ENCODE measurements around the gene MAPK7.

MAPK7 gene

DNA sequence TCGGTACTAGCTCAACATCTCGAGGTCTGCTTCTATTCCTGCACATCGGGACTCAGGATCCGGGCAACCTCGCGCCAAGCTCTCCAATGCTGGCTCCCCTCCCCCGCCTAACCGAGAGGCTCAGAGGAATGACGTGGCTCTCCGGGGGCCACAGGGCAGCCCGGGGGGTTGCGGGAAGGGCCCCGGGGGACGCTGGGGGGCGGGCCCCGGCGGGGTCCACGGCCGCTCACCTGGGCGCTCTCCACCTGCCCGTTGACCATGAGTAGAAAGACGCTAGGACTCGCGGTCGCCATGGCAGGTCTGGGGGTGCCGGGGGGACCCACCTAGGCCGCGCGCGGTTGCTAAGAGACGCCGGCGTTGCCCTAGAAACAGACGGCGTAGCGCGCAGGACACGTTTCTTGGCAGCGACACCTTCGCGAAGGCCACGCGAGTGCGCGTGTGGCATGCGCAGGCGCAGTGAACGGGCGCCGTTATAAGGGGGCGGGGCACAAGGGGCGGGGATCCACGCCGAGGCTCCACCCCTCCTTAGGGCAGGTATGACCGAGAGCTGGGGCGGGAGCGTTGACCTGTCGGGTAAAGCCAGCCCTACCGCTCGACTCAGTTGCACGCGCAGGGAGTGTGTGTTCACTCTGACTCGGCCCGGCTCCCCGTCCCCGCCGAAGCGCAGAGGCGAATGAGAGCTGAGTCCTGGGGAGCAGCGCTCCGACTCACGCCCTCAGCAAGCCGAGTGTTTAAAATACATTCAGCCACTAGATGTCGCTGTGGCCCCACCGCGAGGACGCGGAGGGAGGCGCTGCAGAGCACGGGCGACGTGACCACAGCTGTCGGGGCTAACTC, 15.8 kb upstream of the MAPK7 start, which contains the start of gene B9D1:
Gene B9D1, minus strand, starts transcription at position 447 of the 837 bp plus-strand sequence. Its CDS starts 154 bp downstream, at position 293.
- peak; percentile 99 for DNase-seq (ENCODE audit: insufficient read length, low spot score)
- peak; percentile 100 for FAIRE-seq

DNA sequence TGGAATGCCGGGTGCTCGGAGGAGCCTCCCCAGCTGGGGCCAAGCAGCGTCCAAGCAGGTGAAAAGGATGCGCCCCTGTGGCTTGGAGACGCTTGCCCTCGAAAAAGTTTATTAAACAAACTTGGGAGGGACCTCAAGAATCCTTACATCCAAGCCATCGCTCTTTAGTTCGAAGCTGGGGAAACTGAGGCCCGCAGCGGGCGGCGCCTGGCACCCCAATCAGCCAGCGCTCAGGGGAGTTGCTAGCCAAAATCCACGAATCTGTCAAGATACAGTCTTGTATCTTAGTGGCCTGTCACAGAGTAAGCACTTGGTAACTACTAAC, 15.2 kb upstream of the MAPK7 start:
- FAIRE-seq (no peak), DNase-seq (ENCODE audit: insufficient read length, low spot score) (no peak)

- FAIRE-seq (peak; percentile 28), DNase-seq (ENCODE audit: insufficient read length, low spot score) (no peak)
Observed at GRCh38 chr17:19363460-19364035, 14.8 kb upstream of the MAPK7 start.

- DNase-seq (ENCODE audit: insufficient read length, low spot score), result no peak
- peak; percentile 84 for FAIRE-seq
Observed at GRCh38 chr17:19364699-19365498, 13.4 kb upstream of the MAPK7 start.

DNA sequence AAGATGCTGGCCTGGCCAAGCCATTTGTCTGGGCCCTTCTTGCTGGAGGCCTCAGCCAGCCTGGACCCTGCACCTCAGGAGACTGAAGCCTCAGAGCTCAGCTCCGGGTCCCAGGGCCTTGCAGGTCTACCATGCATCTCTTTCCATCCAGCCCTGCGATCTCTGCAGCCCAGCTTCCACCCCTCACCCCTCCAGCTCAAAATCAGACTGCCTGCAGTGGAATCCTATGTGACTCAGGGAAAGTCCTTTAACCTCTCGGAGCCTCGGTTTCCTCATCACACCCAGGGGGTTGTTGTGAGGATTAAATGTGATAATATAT, 12.8 kb upstream of the MAPK7 start:
- DNase-seq (ENCODE audit: insufficient read length, low spot score), result no peak
- FAIRE-seq, result no peak

DNA sequence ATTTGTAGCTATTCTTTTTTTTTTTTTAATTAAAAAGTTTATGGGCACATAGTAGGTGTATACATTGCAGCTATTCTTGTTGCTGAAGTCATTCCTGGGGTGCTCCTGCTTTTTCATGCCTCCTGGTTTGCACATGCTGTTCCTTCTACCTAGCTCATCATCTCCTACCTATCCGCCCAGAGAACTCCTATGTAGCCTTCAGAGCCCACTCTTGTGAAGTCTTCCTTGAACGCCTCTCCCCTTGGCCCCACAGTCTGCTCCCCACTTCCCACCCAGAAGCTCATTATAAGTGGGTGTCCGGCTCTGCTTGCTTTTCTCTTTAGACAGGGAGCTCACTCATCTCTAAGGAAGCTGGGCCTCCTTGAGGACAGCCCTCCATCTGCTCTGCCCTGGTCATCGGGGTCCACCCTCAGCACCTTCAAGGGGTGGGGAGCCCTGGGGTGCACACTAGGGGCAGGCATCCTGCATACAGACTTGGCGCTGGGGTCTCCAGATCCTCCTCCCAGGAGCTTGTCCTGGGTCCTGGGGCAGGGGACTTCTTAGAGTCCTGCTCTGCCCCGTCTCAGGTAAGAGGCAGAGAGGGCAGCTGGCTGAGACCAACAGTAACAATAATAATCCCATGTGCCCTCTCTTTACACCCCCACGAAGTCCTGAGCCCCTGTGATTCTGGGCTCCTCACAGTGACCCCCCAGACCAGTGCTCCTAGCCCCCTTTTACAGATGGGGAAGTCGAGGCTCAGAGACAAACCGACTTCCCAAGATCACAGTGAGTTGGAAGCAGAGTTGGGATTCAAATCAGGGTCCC, 12.3 kb upstream of the MAPK7 start:
- FAIRE-seq, result no peak
- no peak for DNase-seq (ENCODE audit: insufficient read length, low spot score)

- DNase-seq (ENCODE audit: insufficient read length, low spot score) (no peak), FAIRE-seq (peak; percentile 40)
Observed at GRCh38 chr17:19366637-19366972, 11.7 kb upstream of the MAPK7 start.

- DNase-seq (ENCODE audit: insufficient read length, low spot score) (no peak), FAIRE-seq (no peak)
Observed at GRCh38 chr17:19368229-19368628, 10.1 kb upstream of the MAPK7 start.

GRCh38 chr17:19369107-19369778, 9.1 kb upstream of the MAPK7 start:
- DNase-seq (ENCODE audit: insufficient read length, low spot score) (no peak), FAIRE-seq (peak; percentile 46)

GRCh38 chr17:19369846-19370492, 8.3 kb upstream of the MAPK7 start:
- FAIRE-seq (peak; percentile 33), DNase-seq (ENCODE audit: insufficient read length, low spot score) (no peak)

- FAIRE-seq, result peak; percentile 33
Observed at GRCh38 chr17:19370493-19370960, 7.8 kb upstream of the MAPK7 start.

DNA sequence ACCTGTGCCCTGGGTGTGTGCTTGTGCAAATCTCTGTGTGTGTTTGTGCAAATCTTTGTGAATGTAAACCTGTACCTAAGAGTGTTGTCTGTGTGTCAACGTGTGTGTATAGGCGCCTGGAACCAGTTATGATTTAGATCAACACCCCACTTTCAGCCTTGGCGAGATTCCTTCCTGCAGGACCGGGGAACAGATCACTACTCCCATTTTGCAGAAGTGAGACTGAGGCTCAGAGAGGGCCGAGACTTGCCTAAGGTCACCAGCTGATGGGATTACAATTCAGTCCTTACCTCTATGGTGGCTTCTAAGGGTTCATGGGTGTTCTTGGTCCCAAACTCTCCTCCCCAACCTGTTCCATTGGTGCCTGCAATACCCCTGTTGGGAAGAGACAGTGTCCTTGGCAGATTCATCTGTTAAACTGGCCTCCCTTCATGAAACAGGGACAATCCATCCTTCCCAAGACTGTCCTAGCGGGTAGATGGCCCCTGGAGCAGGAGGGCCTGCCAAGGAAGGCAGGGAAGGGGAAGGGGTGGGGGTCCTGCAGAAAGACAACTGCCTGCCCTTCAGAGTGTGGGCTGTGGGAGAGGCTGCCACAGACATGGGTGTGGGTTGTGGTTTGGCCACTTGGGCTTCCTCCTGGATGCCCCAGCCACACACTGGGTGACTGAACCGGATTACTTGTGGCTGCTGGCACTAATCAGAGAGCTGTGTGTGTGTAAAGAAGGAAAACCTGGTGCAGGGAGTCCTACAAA, 6.9 kb upstream of the MAPK7 start:
- FAIRE-seq (peak; percentile 79), DNase-seq (ENCODE audit: insufficient read length, low spot score) (no peak)

More at GRCh38 chr17:19370493-19370960, 7.8 kb upstream of the MAPK7 start:
- no peak for DNase-seq (ENCODE audit: insufficient read length, low spot score)

- DNase-seq (ENCODE audit: insufficient read length, low spot score) (no peak), FAIRE-seq (no peak)
Observed at GRCh38 chr17:19372011-19372370, 6.3 kb upstream of the MAPK7 start.

DNA sequence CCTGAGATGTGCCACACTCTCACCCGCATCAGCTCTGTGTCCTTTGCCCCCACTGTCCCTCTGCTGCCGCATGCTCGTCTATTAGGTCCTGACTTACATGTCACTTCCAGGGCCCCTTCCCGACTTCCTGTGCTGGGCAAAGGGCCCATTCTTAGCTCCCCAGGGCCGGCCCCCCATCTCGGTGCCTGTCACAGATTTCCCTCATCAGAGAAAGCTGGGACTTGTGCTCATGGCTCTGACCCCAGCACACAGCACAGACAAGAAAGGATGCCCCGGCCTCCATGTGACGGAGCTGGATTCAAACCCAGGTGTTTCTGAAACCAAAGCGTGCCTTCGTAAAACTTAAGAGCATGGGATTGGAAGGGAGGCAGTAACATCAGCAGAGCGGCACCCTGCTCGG, 5.9 kb upstream of the MAPK7 start:
- DNase-seq (ENCODE audit: insufficient read length, low spot score) (no peak), FAIRE-seq (no peak)

DNA sequence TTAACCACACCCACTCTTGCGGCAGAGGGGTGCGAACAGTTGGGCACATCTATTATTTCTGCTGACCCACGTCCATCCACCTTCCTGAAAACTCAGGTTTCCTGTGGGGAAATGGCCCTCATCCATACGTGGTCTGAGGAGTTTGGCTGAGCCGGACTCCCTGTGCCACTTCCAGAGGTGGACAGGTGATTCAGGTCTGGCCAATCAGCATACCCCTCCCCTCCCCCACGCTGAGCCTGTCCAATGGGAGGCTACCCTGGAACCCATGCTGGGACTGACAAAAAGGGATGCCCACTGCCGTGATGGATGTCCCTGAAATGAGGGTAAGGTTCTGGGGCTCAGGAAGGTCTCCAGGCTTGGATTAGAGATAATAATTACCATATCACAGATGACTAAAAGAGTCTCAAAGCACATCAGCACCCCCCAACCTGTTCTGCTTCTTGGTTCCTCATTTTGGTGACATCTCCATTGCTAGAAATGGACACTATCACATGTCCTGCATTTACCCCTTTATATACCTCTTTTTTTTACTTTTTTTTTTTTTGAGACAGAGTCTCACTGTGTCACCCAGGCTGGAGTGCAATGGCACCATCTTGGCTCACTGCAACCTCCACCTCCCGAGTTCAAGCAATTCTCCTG, 5.3 kb upstream of the MAPK7 start:
- DNase-seq (ENCODE audit: insufficient read length, low spot score) (no peak), FAIRE-seq (peak; percentile 33)

- peak; percentile 48 for FAIRE-seq
- DNase-seq (ENCODE audit: insufficient read length, low spot score), result no peak
Observed at GRCh38 chr17:19374136-19374535, 4.2 kb upstream of the MAPK7 start.

DNA sequence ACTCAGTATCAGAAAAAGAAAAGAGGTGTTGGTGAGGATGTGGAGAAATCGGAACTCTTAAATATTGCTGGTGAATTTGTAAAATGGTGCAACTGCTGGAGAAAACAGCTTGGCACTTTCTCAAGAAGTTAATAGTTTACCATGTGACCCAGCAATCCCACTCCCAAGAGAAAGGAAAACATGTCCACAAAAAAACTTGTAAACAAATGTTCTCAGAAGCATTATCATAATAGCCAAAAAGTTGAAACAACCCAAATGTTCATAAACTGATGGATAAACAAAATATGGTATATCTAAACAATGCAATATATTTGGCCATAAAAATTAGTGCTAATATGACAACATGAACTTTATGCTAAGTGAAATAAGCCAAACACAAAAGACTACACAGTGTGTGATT, 2.6 kb upstream of the MAPK7 start:
- peak; percentile 44 for FAIRE-seq
- no peak for DNase-seq (ENCODE audit: insufficient read length, low spot score)

- DNase-seq (ENCODE audit: insufficient read length, low spot score) (no peak), FAIRE-seq (no peak)
Observed at GRCh38 chr17:19376811-19377210, 1.5 kb upstream of the MAPK7 start.
